ENCODE data around the gene PNRC2.

DNA sequence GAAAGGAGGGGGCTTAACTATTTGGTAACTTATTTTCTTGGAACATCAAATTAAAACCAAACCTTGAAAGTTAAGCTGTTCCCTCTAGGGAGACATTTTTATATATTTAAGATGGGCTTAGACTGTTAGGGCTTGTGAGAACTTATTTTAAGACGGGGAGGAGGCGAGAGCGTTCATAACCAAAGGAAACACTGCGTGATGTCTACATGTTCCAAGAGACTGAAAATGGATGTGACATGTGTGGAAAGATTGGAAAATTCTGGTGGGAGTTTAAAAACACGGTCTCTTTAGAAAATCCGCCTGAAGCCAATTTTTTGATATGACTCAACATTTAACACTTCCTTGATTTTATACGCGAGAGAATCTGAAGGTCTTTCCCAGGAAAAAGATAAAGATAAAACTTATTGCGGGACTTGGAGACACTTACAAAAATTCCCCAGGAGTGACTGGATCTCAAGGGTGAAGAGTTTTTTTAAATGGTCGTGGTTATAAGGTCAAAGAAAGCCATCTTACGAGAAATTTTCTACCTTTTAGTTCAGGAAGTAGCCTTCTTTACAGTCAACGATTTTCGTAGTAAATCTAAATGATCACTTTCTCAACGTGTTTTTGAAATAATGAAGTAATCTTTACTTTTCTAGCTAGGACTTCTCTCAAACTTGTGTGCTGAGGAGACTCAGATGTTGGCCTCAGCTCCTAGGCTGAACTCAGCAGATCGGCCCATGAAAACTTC, 828 bp downstream of the PNRC2 start:
- no peak for TF ChIP-seq CTCF (conservative IDR thresholded peaks at IDR 0.05)
- TF ChIP-seq EZH2 (IDR thresholded peaks at IDR 0.05; ENCODE audit: low read depth): no peak

Measured in PC-9 (cell line).